A549 (cell line): ENCODE results near the gene PTPRD.

ENCODE experiments used
- EP300 ChIP-seq, 2 experiments: fragments of >200 bp; sonication (Bioruptor Twin); formaldehyde crosslinking; IDR thresholded peaks; 2 replicates in 1 of 2; 3 replicates in 1 of 2; pipeline ENCODE4 v1.6.1; 2016 to 2017
- TF ChIP-seq, protein P1 (sequence below): fragments of >200 bp; sonication (Bioruptor Twin); formaldehyde crosslinking; IDR thresholded peaks from 3 replicates; pipeline ENCODE4 v1.5.1; 2016
- TF ChIP-seq, protein P2 (sequence below): IDR thresholded peaks from 2 replicates; pipeline ENCODE4 v1.6.1; 2012

DNA sequence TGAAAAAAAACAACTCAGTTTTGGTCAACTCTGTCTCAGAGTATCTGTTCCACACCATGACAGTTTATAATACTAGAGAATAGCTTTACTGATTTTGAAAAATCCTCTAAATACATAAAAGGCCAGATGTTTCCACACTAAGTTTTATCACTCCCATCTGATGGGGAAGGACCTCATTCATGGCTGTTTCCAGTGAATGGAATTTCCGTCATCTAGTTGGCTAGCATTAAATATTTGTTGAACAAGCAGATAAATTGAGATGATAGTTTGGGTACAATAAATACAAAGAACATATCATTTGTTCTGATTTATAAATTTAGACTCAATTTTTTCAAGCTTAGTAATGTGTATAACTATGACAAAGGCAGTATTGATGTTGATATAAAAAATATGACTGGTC, 408.5 kb downstream of the PTPRD start:
- no peak for TF ChIP-seq EP300 (IDR thresholded peaks at IDR 0.05)
- TF ChIP-seq, protein P1, sequence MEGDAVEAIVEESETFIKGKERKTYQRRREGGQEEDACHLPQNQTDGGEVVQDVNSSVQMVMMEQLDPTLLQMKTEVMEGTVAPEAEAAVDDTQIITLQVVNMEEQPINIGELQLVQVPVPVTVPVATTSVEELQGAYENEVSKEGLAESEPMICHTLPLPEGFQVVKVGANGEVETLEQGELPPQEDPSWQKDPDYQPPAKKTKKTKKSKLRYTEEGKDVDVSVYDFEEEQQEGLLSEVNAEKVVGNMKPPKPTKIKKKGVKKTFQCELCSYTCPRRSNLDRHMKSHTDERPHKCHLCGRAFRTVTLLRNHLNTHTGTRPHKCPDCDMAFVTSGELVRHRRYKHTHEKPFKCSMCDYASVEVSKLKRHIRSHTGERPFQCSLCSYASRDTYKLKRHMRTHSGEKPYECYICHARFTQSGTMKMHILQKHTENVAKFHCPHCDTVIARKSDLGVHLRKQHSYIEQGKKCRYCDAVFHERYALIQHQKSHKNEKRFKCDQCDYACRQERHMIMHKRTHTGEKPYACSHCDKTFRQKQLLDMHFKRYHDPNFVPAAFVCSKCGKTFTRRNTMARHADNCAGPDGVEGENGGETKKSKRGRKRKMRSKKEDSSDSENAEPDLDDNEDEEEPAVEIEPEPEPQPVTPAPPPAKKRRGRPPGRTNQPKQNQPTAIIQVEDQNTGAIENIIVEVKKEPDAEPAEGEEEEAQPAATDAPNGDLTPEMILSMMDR = no peak
- TF ChIP-seq, protein P2, sequence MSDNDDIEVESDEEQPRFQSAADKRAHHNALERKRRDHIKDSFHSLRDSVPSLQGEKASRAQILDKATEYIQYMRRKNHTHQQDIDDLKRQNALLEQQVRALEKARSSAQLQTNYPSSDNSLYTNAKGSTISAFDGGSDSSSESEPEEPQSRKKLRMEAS = no peak
